Keratinocyte (primary cell): ENCODE data around the gene PLD4. TPM values are rescaled to one million over a fixed set of nuclear protein-coding genes. Genes with fewer than 3 reads are reported as not detected.

Experiments used
- DNase-seq: peaks from one replicate; pipeline ENCODE4 v3.0.0-alpha.2; 2011; ENCODE audit warnings: low read depth, missing footprints, low spot score
- FAIRE-seq: peaks from 2 replicates; lab custom pipeline; 2011; peaks lifted over from hg19 to GRCh38; lab: Jason Lieb, UNC
- H2AFZ ChIP-seq: 2 replicates; pipeline ENCODE4 v1.6.0; 2012; ENCODE audit warnings: low read length, control low read depth, inconsistent platforms; ENCODE audit not compliant: control insufficient read depth
- H3K27ac ChIP-seq: 2 replicates; pipeline ENCODE4 v1.5.1; 2011; ENCODE audit warnings: low read length; ENCODE audit not compliant: control insufficient read depth, insufficient read depth
- H3K27me3 ChIP-seq: 3 replicates; pipeline ENCODE4 v1.6.0; 2011; ENCODE audit warnings: low read length; ENCODE audit not compliant: control insufficient read depth, insufficient read depth; ENCODE audit errors: extremely low read depth
- H3K36me3 ChIP-seq, 2 experiments: 2 replicates in 1 of 2; 3 replicates in 1 of 2; pipeline ENCODE4 v1.5.1; 2011; ENCODE audit warnings: low read length in 2 of 2, mild to moderate bottlenecking in 1 of 2; ENCODE audit not compliant: control insufficient read depth in 2 of 2, insufficient read depth in 2 of 2; ENCODE audit errors: extremely low read depth in 1 of 2
- H3K4me1 ChIP-seq: 3 replicates; pipeline ENCODE4 v1.5.1; 2011; ENCODE audit warnings: low read length; ENCODE audit not compliant: control insufficient read depth, insufficient read depth; ENCODE audit errors: extremely low read depth
- H3K4me2 ChIP-seq: 3 replicates; pipeline ENCODE4 v1.6.0; 2011; ENCODE audit warnings: low read depth, low read length; ENCODE audit not compliant: control insufficient read depth, insufficient read depth; ENCODE audit errors: extremely low read depth
- H3K4me3 ChIP-seq, 3 experiments: fragments of 200-600 bp in 1 of 3; sonication (generic) in 1 of 3; 2 replicates in 2 of 3; 3 replicates in 1 of 3; pipeline ENCODE4 v1.5.1; 2011 to 2016; ENCODE audit warnings: low read length in 3 of 3, mild to moderate bottlenecking in 3 of 3, control low read depth in 2 of 3, inconsistent platforms in 1 of 3, low read depth in 1 of 3, mixed read lengths in 1 of 3, mixed run types in 1 of 3, moderate library complexity in 1 of 3; ENCODE audit not compliant: control insufficient read depth in 2 of 3, insufficient read depth in 2 of 3; ENCODE audit errors: extremely low read depth in 1 of 3
- H3K79me2 ChIP-seq: 2 replicates; pipeline ENCODE4 v1.6.0; 2012; ENCODE audit warnings: low read length; ENCODE audit not compliant: control insufficient read depth, insufficient read depth
- H3K9ac ChIP-seq: 3 replicates; pipeline ENCODE4 v1.6.0; 2011; ENCODE audit warnings: low read length; ENCODE audit not compliant: control insufficient read depth, insufficient read depth; ENCODE audit errors: extremely low read depth
- H3K9me1 ChIP-seq: 3 replicates; pipeline ENCODE4 v1.6.0; 2011; ENCODE audit warnings: low read length; ENCODE audit not compliant: control insufficient read depth, insufficient read depth; ENCODE audit errors: extremely low read depth
- H3K9me3 ChIP-seq: 2 replicates; pipeline ENCODE4 v1.5.1; 2012; ENCODE audit warnings: low read depth, low read length; ENCODE audit not compliant: control insufficient read depth
- H4K20me1 ChIP-seq: 3 replicates; pipeline ENCODE4 v1.6.0; 2011; ENCODE audit warnings: low read length; ENCODE audit not compliant: control insufficient read depth, insufficient read depth; ENCODE audit errors: extremely low read depth
- EZH2 ChIP-seq: IDR thresholded peaks from one replicate; pipeline ENCODE4 v1.6.1; 2012; ENCODE audit warnings: inconsistent platforms, mild to moderate bottlenecking, low read length, moderate library complexity
- dilution Hi-C: fragments of 300-500 bp; cut with MboI; formaldehyde crosslinking; loops from one replicate; pipeline ENCODE4 v1.7.0; 2020; ENCODE audit warnings: low sequenced_read_pairs; ENCODE audit not compliant: extremely low pct_ligation_motif_present
- polyA plus RNA-seq, 5 experiments: library from polyadenylated mRNA; depleted of rRNA in 3 of 5; stranded (reverse) in 3 of 5; stranded (forward) in 1 of 5; unstranded in 1 of 5; fragments of >200 nt; gene quantifications; 1 replicate in 1 of 5; 2 replicates in 3 of 5; 3 replicates in 1 of 5; pipeline versions ENCODE4 v1.2.1 to v1.2.3, GENCODE V29; 2011 to 2012; ENCODE audit warnings: missing spikeins in 2 of 5, low read depth in 1 of 5, low replicate concordance in 1 of 5
- TF ChIP-seq, protein P1 (sequence below), 3 experiments: IDR thresholded peaks in 1 of 3; conservative IDR thresholded peaks in 1 of 3; optimal IDR thresholded peaks in 1 of 3; 2 replicates in 2 of 3; 3 replicates in 1 of 3; pipeline versions ENCODE3 to v1.5.1; 2011; ENCODE audit warnings: low read length in 3 of 3, mild to moderate bottlenecking in 3 of 3, moderate library complexity in 2 of 3, control low read depth in 1 of 3, inconsistent platforms in 1 of 3; ENCODE audit not compliant: insufficient read depth in 2 of 3; ENCODE audit errors: extremely low read depth in 1 of 3

Gene PLD4
- polyA plus RNA-seq, 1 donor (not counting 4 experiments of a cell fraction or from before 2014, with no cell fraction given) = not detected

DNA sequence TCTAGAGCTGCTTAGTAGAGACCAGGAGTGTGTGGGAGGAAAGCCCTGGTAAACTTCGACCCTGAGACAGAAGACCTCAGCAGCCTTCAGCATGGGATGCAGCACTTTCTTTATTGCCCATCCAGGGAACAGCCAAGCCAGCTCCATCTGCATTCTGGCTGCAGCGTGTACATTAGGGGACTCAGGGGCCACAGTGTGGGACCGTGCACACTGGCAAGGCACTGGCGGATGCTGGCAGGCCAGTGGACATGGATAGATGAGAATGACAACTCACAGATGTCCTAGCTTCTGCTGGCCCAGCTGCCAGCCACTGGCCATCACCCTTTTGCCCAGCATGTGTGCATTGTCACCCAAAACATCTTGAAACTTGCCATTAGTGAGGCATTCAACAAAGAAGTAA lies 12.5 kb downstream of the PLD4 start:
- Histone ChIP-seq H4K20me1 (no peaks in the 10 kb centered on the region), H3K4me1 (no peaks in the 10 kb centered on the region), H3K27me3 (peaks cover 12% of the 10 kb centered on the region), H3K79me2 (no peaks in the 10 kb centered on the region), H3K9me3 (no peaks in the 10 kb centered on the region), H2AFZ (no peak overlapping the region), H3K4me2 (no peak overlapping the region), H3K4me3 (no peak overlapping the region), H3K27ac (no peak overlapping the region), H3K9ac (no peak overlapping the region), H3K36me3 (peaks cover 25 to 30% of the 10 kb centered on the region in 2 experiments), H3K9me1 (peaks cover 2% of the 10 kb centered on the region)
- TF ChIP-seq EZH2 = no peak
- TF ChIP-seq, protein P1, sequence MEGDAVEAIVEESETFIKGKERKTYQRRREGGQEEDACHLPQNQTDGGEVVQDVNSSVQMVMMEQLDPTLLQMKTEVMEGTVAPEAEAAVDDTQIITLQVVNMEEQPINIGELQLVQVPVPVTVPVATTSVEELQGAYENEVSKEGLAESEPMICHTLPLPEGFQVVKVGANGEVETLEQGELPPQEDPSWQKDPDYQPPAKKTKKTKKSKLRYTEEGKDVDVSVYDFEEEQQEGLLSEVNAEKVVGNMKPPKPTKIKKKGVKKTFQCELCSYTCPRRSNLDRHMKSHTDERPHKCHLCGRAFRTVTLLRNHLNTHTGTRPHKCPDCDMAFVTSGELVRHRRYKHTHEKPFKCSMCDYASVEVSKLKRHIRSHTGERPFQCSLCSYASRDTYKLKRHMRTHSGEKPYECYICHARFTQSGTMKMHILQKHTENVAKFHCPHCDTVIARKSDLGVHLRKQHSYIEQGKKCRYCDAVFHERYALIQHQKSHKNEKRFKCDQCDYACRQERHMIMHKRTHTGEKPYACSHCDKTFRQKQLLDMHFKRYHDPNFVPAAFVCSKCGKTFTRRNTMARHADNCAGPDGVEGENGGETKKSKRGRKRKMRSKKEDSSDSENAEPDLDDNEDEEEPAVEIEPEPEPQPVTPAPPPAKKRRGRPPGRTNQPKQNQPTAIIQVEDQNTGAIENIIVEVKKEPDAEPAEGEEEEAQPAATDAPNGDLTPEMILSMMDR (optimal IDR thresholded peaks at IDR 0.05 in 1 of 3, IDR thresholded peaks at IDR 0.05 in 1 of 3, conservative IDR thresholded peaks at IDR 0.05 in 1 of 3; ENCODE audit: extremely low read depth in 1 of 3, insufficient read depth in 2 of 3, low read length in 3 of 3) = no peak
- no peak for FAIRE-seq
- DNase-seq = no peak
- dilution Hi-C loops = no loop called here

DNA sequence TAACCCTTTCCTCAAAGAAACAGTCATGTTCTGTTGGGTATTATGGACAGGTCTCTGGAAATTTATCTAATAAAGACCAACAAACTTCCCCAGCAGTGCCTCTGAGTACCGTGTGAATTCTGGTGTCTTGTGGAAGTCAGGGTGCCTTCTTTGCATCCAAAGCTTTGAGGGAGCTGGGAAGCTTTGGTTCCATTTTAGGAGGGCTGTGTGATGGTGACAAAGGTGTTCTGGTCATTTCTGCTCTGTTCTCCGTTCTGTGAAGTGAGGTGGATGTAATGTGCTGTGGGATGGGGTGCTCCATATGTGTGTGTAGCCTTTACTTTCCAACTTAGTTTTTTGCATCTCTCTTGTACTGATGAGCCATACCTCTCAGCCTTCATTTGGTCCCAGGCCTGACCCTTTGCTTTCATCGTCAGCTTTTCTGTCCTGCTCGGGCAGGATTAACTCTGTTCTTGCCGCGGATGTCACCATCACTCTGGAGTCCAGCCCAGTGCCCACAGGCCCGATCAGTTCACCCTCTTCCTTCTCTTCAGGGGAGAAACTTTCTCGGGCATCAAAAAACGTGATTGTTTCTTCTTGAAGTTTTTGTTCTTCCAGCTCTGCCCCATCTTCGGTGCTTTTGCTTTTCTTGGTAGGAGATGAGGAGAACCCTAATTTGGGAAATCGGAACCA lies 13.2 kb downstream of the PLD4 start:
- Histone ChIP-seq H3K9me3 (no peaks in the 10 kb centered on the region), H3K27me3 (peaks cover 6% of the 10 kb centered on the region), H3K9ac (no peak overlapping the region), H3K4me3 (no peak overlapping the region), H4K20me1 (no peaks in the 10 kb centered on the region), H3K79me2 (no peaks in the 10 kb centered on the region), H3K4me2 (no peak overlapping the region), H3K9me1 (peaks cover 2% of the 10 kb centered on the region), H3K27ac (no peak overlapping the region), H3K36me3 (peaks cover 27 to 33% of the 10 kb centered on the region in 2 experiments), H3K4me1 (no peaks in the 10 kb centered on the region), H2AFZ (no peak overlapping the region)
- no peak for DNase-seq
- dilution Hi-C loops = no loop called here
- TF ChIP-seq EZH2 = no peak
- TF ChIP-seq, protein P1 (optimal IDR thresholded peaks at IDR 0.05 in 1 of 3, IDR thresholded peaks at IDR 0.05 in 1 of 3, conservative IDR thresholded peaks at IDR 0.05 in 1 of 3; ENCODE audit: extremely low read depth in 1 of 3, insufficient read depth in 2 of 3, low read length in 3 of 3) = no peak
- FAIRE-seq = no peak
